C1 segment of cervical spinal cord (tissue), 14 donors: ENCODE measurements around the gene CCDC180.
"Not testable (repeated sequence)": the region's sequence is repeated elsewhere in the genome, so short reads cannot be mapped to it uniquely, and the experiment has no call there.

Experiments
- DNase-seq, 14 donors: peaks; one replicate each; lab custom pipeline; 2025; lab: John Stamatoyannopoulos, UW

Gene CCDC180

DNA sequence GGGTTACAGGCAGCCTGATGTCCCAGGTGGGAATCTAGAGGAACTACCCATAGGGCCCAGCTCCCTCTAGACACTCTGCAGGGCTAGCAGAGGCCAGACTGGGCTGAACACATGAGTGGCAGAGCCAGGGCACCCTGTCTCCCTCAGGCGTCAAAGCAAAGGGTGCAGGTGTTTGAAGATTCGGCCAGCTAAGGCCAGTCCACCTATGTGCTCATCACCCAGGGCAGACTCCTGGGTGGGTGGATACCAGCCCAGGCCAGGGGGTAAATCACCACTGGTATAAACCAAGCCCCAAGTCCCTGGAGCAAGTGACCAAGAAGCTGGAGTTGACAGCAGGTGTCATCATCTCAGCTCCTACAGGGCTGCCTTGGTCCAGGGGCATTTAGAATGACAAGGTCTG lies 3.4 kb downstream of the CCDC180 start:
- no peak for DNase-seq

DNA sequence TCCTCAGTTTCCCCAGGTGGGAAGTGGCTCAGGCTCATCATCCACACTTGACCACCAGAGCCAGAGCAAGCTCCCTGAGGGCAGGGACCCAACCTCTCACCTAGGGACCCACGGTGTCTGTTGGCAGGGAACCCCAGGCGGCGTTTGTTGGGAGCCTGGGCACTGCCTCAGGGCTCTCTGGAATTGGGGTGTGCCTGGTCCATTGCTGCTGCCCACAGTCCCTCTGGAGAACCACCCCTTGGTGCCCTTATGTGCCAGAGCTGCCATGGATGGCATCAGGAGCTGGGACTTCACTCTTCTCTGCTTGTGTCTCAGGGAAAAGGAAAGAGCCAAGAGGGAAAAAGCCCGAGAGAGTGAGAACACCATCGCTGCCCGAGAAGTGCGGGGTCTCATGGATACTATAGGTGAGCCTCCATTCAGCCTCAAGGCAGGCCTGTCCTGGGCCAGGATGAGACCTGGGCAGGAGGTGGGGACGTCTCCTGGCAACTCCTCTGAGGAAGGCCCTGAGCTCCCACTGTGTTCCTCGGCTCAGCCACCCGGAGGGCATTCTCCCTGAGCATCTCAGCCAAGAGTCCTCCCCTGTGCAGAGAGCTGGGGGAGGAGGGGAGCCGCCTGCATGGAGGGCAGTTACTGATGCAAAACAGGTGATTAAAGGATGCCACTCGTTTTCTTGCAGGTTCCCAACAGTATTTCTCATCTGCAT lies 4.5 kb downstream of the CCDC180 start:
- no peak for DNase-seq

DNA sequence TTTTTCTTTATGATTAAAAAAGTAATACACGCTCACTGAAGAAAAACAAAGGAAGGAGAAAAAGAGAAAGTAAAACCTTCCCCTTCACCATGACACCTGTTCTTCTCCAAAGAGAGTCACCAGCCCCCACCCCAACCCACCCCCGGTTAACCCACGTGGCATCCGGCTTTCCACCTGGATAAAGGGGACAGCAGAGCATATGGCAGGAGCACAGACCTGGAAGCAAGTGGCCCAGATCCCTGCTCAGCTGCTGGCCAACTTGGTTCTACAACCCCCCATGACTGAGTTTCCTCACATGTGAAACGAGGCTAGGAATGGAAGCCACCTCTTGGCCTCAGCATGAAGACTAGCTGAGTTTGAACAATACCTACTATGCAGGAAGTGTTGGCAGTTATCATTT lies 5.1 kb downstream of the CCDC180 start:
- DNase-seq, result no peak

DNA sequence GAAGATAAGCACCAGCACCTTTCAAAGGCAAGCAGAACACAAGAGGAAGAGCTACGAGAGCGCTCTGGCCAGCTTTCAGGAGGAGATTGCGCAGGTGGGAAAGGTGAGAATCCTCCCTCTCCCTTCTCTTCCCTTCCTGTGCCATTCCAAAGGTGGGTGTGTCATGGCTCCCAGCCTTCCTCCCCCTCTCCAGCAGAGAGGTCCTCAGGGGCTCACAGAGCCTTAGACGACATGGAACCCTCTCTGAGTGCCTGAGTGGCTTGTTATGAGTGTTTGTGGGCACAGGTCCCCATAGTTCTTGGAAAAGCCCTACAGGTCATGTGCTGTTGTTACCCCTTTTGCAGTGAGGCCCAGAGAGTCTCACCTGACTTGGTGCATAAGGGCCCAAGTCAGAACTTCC lies 5.8 kb downstream of the CCDC180 start:
- DNase-seq, result no peak

DNA sequence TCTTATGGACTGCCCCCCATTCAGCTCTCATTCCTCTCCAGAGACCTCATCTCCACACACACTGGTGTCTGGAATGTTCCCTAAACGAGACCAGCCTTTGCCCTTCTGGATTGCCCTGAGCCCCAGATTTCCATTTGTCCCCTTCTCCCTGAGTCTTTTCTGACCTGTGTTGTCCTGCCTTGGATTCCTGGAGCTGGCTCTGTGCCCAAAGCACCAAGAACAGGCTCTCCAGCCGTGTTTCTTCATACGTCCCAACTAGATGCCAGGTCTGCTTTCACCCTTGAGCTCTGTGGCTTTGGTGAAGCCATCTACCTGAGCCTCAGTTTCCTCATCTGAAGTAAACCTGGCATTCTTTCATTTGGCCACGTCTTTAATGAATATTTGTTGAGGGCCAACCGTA lies 6.3 kb downstream of the CCDC180 start:
- no peak for DNase-seq

GRCh38 chr9:97314503-97314902 lies 7.0 kb downstream of the CCDC180 start:
- no peak for DNase-seq

DNA sequence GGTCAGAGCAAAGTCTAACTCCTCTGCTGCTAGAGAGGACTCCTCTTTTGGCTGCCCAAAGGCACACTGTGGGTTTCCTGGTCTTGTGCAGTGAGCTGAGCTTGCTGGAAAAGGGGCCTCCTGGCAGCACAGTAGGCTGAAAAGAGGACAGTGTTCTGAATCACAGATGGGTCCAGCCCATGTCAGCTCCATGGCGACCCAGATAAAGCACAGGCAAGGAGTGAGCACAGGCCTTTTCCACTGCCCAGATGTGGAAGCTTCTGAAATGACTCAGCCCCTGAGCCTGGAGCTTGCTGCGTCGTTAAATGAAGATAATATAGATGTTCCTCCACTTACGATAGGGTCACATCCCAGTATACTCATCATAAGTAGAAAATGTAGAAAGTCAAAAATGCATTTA lies 8.1 kb downstream of the CCDC180 start:
- no peak for DNase-seq

DNA sequence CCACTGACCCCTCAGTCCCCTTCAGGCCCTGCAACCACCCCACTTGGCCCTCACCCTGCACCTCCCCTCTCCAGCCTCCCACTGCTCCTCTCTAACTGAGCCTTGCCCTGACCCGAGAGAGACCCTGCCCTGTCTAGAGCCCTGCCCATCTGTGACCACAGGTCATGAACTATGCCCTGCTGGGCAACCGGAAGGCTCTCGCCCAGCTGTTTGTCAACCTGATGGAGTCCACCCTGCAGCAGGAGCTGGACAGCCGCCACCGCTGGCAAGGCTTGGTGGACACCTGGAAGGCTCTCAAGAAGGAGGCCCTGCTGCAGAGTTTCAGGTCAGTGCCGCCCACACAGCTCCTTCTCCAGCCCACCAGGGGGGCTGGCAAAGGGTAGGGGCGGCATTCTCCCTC lies 9.4 kb downstream of the CCDC180 start:
- no peak for DNase-seq

- no peak for DNase-seq
Measured at GRCh38 chr9:97318433-97318832, 11.0 kb downstream of the CCDC180 start.

DNA sequence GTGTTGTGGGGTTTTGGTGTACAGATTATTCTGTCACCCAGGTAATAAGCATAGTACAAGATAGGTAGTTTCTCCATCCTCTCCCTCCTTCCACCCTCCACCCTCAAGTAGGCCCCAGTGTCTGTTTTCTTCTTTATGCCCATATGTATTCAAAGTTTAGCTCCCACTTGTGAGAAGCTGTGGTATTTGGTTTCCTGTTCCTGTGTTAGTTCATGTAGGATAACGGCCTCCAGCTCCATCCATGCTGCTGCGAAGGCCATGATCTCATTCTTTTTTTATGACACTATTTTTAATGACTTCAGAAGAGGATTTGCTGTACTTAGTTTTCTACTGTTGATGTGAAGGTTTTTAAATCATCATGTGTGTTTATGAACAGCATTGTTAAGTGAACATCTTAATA lies 11.9 kb downstream of the CCDC180 start:
- DNase-seq, result no peak

DNA sequence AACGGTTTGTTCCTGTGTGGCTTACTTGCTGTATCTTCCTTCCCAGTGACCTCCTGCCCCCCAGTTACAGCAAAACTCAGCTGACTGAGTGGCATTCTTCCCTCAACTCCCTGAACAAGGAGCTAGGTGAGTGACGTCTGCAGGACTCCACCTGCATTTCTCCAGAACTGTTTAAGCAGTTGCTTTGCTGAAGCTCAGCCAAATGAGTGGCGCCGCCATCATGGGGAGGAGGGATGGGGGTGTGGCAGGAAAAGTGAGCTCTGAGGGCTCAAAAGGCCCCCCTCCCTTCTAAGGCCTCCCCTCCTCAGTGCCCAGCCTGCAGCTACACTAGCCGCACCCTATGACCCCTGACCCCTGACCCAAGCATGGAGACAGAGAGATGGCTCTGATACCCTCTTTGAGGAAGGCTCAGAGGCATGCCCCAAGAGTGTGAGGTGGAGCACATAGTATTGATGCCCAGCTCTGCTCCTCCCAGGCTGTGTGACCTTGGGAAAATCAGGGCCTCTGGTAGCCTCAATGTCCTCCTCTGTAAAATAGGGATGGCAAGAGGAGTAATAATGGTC lies 12.7 kb downstream of the CCDC180 start:
- DNase-seq, result no peak

DNA sequence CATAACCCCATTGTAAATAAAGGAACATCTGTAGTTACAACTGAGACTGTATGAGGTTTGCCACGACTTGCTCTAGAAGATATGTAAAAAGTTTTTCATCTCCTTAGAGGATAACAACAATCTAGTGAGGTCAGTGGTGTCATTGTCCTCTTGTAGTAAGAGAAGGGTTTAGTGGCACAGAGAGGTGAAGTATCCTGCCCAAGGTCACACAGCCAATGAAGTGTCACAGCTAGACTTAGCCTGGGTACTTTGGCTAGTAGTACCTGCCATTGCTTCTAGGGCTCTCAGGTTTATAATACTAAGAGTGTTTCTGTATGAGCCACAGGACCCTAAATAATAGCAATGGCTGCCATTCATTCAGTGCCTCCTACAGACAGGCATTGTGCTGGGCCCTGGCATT lies 13.8 kb downstream of the CCDC180 start:
- DNase-seq, result no peak

DNA sequence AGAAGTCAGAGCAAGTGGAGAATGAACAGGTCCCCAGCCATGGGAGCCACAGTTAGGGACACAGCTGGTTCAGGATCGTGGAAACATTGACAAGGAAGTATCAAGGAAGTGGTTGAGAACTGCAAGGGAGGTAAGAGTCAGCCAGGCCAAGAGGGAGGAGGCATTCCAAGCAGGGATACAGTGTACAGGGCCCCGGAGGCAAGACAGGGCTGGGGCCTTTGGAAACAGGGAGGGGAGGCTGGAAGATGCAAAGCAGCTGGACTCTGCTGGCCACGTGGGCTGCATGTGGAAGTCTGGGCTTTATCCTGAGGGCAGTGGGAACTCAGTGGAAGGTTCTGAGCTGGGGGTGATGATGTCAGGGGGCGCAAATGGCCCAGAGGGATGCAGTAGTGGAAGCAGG lies 14.2 kb downstream of the CCDC180 start:
- DNase-seq, result no peak

DNA sequence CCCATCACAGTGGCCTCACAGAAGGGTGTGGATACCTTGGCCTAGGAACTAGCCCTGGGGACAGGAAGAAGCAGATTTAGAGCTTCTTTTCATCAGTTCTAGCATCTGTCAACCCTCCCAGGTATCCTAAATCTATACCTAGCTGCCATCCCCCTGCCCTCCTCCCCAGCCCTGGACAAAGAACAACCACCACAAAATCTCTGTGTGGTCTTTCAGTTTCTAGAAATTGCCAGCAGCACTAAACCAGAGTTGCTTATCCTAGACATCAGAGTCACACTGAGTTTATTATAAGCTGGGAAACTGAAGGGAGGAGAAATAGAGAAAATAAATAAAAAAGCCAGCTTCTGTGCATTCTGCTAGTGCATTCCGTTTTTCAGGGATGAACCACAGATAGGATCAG lies 14.6 kb downstream of the CCDC180 start:
- no peak for DNase-seq

DNA sequence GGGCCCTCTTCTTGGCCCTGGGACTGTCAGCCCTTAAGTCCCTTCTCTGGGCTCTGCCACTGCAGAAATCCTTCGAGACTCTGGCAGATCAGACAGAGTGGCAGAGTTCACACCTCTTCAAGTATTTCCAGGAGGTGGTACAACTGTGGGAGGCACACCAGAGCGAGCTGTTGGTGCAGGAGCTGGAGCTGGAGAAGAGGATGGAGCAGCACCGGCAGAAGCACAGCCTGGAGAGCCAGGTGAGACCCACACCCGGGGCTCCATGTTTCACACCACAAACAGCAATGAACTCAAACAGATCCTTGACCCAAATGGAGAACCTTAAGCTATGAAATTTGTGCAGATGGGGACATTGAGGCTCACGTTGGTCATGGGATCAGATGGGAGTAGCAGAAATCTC lies 17.5 kb downstream of the CCDC180 start:
- DNase-seq, result no peak

- DNase-seq, result no peak
Measured at GRCh38 chr9:97327562-97327961, 20.1 kb downstream of the CCDC180 start.

DNA sequence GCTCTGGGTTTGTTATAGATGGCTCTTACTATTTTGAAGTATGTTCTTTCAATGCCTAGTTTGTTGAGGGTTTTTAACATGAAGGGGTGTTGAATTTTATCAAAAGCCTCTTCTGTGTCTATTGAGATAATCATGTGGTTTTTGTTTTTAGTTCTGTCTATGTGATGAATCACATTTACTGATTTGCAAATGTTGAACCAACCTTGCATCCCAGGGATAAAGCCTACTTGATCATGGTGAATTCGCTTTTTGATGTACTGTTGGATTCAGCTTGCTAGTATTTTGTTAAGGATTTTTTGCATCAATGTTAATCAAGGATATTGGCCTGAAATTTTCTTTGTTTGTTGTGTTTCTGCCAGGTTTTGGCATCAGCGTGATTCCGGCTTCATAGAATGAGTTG lies 25.5 kb downstream of the CCDC180 start:
- DNase-seq, result no peak

- DNase-seq, result not testable (repeated sequence)
Measured at GRCh38 chr9:97335622-97336021, 28.2 kb downstream of the CCDC180 start.

GRCh38 chr9:97348871-97349270 lies 41.4 kb downstream of the CCDC180 start:
- no peak for DNase-seq

DNA sequence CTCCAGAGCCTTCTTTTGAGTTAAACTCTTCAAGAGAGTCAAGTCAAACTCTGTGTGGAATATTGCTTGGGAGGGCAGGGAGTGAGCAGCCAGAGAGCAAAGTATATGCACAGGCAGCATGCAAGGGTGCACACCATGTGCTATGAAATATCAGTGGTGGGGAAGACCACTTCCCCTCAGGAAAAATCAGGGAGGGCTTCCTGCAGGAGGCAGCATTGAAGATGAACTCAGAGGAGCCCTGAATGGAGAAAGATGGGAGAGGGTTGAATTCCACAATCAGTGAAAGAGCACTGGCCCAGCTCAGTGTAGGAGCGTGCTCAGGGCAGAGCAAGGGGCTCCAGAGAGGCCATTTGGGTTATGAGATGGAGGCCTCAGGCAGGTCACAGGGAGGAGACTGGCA lies 41.9 kb downstream of the CCDC180 start:
- DNase-seq, result no peak

DNA sequence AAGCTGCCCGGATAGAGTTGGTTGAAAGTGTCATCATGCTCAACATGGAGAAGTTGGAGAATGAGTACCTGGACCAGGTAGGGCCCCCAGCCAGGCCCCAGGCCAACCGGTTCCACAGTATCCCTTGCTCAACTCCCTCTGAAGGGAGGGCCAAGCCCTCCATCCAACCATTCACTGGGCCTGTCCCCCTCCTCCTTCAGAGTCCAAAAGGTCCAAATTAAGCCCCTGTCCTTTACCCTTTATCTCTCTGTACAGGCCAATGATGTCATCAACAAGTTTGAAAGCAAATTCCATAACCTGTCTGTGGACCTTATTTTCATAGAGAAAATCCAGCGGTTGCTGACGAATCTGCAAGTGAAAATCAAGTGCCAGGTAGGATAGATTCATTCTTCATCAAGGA lies 47.2 kb downstream of the CCDC180 start:
- DNase-seq, result no peak

- DNase-seq, result no peak
Measured at GRCh38 chr9:97357056-97357455, 49.6 kb downstream of the CCDC180 start.
